Type B pancreatic cell (in vitro differentiated cells): ENCODE measurements around the gene KIF4A. TPM values are rescaled to one million over a fixed set of nuclear protein-coding genes. Genes with fewer than 3 reads are reported as not detected.
"Not testable (repeated sequence)": the region's sequence is repeated elsewhere in the genome, so short reads cannot be mapped to it uniquely, and the experiment has no call there.

ENCODE experiments used
- DNase-seq: peaks from one replicate; pipeline ENCODE4 v3.0.0; 2021; ENCODE audit warnings: mixed read lengths; ENCODE audit not compliant: unreplicated experiment; ENCODE audit errors: extremely low spot score
- H3K27ac Mint-ChIP-seq: 2 replicates; pipeline ENCODE4 v1.8.0; 2021; ENCODE audit warnings: mild to moderate bottlenecking, mixed read lengths
- H3K27me3 Mint-ChIP-seq: 2 replicates; pipeline ENCODE4 v1.8.0; 2021; ENCODE audit warnings: mixed read lengths
- H3K36me3 Mint-ChIP-seq: 2 replicates; pipeline ENCODE4 v1.8.0; 2021; ENCODE audit warnings: mixed read lengths
- H3K4me1 Mint-ChIP-seq: one replicate; pipeline ENCODE4 v1.8.0; 2021; ENCODE audit warnings: mixed read lengths; ENCODE audit not compliant: unreplicated experiment
- H3K4me3 Mint-ChIP-seq: 2 replicates; pipeline ENCODE4 v1.8.0; 2021; ENCODE audit warnings: mild to moderate bottlenecking, mixed read lengths
- H3K9me3 Mint-ChIP-seq: 2 replicates; pipeline ENCODE4 v1.8.0; 2021; ENCODE audit warnings: mixed read lengths
- total RNA-seq: library from RNA; stranded (reverse); gene quantifications from 2 replicates; pipeline ENCODE4 v1.2.1, GENCODE V29; 2021; ENCODE audit warnings: low replicate concordance
- TF ChIP-seq, protein P1 (sequence below): fragments of 200-600 bp; sonication (generic); conservative IDR thresholded peaks from 2 replicates; pipeline ENCODE4 v1.5.0; 2021; ENCODE audit warnings: antibody characterized with exemption, mild to moderate bottlenecking

KIF4A gene
- total RNA-seq, 1 donor from 2014 or later: 29.8 TPM

DNA sequence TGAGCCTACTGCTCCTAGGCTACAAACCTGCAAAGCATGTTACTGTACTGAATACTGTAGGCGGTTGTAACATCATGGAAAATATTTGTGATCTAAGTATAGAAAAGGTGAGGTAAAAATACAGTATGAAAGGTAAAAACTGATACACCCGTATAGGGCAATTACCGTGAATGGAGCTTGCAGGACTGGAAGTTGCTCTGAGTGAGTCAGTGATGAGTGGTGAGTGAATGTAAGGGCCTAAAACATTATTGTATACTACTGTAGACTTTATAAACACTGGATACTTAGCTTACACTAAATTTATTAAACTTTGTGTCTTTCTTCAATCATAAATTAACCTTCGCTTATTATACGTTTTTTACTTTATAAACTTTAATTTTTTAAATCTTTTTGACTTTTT lies 3.7 kb downstream of the KIF4A start:
- H3K9me3 Mint-ChIP-seq: no peaks in the 10 kb centered on the region
- TF ChIP-seq, protein P1, sequence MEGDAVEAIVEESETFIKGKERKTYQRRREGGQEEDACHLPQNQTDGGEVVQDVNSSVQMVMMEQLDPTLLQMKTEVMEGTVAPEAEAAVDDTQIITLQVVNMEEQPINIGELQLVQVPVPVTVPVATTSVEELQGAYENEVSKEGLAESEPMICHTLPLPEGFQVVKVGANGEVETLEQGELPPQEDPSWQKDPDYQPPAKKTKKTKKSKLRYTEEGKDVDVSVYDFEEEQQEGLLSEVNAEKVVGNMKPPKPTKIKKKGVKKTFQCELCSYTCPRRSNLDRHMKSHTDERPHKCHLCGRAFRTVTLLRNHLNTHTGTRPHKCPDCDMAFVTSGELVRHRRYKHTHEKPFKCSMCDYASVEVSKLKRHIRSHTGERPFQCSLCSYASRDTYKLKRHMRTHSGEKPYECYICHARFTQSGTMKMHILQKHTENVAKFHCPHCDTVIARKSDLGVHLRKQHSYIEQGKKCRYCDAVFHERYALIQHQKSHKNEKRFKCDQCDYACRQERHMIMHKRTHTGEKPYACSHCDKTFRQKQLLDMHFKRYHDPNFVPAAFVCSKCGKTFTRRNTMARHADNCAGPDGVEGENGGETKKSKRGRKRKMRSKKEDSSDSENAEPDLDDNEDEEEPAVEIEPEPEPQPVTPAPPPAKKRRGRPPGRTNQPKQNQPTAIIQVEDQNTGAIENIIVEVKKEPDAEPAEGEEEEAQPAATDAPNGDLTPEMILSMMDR: no peak
- no peaks in the 10 kb centered on the region for H3K27me3 Mint-ChIP-seq
- no peaks in the 10 kb centered on the region for H3K4me1 Mint-ChIP-seq
- DNase-seq: no peak
- H3K4me3 Mint-ChIP-seq: no peak overlapping the region
- H3K36me3 Mint-ChIP-seq: no peaks in the 10 kb centered on the region
- no peak overlapping the region for H3K27ac Mint-ChIP-seq

DNA sequence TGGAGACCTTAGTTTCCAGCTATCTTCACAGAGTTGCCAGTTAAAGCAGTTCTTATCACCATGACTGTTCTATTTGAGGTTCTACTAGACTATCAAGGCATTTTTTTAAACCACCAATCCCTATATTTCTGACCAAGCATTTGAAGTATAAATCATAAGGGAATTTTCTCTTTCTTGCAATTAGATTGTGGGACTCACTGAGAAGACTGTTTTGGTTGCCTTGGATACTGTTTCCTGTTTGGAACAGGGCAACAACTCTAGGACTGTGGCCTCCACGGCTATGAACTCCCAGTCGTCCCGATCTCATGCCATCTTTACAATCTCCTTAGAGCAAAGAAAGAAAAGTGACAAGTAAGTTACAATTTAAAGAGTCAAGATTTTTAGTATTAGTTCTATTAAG lies 11.8 kb downstream of the KIF4A start:
- TF ChIP-seq, protein P1: no peak
- H3K27ac Mint-ChIP-seq: no peak overlapping the region
- H3K9me3 Mint-ChIP-seq: no peaks in the 10 kb centered on the region
- H3K27me3 Mint-ChIP-seq: no peaks in the 10 kb centered on the region
- DNase-seq: no peak
- H3K36me3 Mint-ChIP-seq: peaks cover 10% of the 10 kb centered on the region
- H3K4me1 Mint-ChIP-seq: no peaks in the 10 kb centered on the region
- H3K4me3 Mint-ChIP-seq: no peak overlapping the region

DNA sequence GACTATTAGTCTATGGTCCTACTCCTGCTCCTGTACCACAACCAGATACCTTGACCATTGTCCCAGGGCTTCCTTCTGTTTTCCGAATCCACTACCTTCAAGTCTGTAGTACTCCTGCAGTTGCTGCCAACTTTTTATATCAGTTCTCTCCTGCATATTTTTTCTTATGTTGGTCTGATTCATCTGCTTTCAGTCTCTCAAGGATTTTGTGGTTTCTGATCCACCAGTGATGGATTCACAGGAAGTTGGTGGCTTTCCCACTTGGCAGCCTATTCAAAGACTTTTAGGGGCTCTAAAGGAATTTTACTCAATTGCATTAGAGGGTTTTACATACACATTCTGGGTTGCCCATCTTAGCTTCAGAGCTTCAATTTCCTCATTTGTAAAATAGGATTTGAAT lies 23.6 kb downstream of the KIF4A start:
- Mint-ChIP-seq H3K27me3 (no peaks in the 10 kb centered on the region), H3K27ac (no peak overlapping the region), H3K9me3 (no peaks in the 10 kb centered on the region), H3K36me3 (peaks cover 4% of the 10 kb centered on the region), H3K4me1 (no peaks in the 10 kb centered on the region), H3K4me3 (no peak overlapping the region)
- DNase-seq: no peak
- TF ChIP-seq, protein P1: no peak

DNA sequence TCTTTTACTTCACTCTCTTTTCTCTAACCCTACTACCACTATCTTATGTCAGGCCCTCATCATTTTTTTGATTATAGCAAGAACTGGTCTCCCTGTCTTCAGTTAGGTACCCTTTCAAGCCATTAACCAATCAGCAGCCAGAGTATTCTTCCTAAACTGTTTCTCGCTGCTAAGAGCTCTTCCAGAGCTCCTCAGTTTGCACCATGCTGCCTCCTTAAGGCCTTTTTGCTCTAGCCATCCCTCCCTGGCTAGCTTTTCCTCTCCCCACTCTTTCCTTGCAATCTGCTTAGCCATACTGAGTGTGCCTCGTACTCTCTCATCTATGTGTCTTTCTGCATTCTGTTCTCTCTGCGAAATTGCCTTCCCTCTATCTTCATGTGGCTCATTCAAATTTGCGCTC lies 32.9 kb downstream of the KIF4A start:
- Mint-ChIP-seq H3K36me3 (no peaks in the 10 kb centered on the region), H3K4me1 (no peaks in the 10 kb centered on the region), H3K9me3 (no peaks in the 10 kb centered on the region), H3K27ac (no peak overlapping the region), H3K27me3 (no peaks in the 10 kb centered on the region), H3K4me3 (no peak overlapping the region)
- DNase-seq: no peak
- TF ChIP-seq, protein P1: no peak

DNA sequence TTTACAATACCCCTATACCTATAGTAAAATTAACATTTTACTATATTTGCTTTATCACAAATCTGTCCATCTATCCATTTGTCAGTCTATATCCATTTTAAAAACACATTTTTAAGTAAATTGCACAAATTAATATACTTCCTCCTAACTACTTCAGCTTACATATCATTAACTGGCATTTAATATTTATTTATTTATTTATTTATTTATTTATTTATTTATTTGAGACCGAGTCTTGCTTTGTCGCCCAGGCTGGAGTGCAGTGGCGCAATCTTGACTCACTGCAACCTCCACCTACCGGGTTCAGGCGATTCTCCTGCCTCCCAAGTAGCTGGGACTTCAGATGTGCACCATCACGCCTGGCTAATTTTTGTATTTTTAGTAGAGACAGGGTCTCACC lies 33.7 kb downstream of the KIF4A start:
- H3K9me3 Mint-ChIP-seq, H3K27ac Mint-ChIP-seq, H3K4me3 Mint-ChIP-seq, H3K36me3 Mint-ChIP-seq, H3K4me1 Mint-ChIP-seq, DNase-seq, H3K27me3 Mint-ChIP-seq: not testable (repeated sequence)

DNA sequence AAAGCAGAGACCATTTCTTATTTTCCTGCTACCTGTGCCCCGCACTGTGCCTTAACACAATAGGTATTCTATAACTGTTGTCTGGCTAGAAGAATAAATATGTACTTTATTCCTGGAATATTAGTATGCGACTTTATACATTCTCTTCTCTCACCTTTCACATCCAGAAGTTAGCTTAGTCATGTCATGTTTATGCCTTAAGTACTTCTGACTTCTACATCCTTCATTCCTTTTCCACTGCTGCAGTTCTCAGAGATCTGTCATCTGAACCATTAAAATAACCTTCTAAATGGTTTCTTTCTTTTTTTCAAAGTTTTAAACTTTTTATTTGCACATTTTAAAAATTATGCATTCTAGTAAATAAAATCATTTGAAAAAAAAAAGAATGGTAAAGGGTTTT lies 34.4 kb downstream of the KIF4A start:
- TF ChIP-seq, protein P1: no peak
- Mint-ChIP-seq H3K4me3 (no peak overlapping the region), H3K9me3 (no peaks in the 10 kb centered on the region), H3K27me3 (no peaks in the 10 kb centered on the region), H3K36me3 (no peaks in the 10 kb centered on the region), H3K4me1 (no peaks in the 10 kb centered on the region), H3K27ac (no peak overlapping the region)
- DNase-seq: no peak
